Adrenal gland (tissue), 5 donors: ENCODE results near the gene RAB10.
"Not testable (repeated sequence)": the region's sequence is repeated elsewhere in the genome, so short reads cannot be mapped to it uniquely, and the experiment has no call there.

ENCODE experiments used
- CTCF ChIP-seq, 6 experiments: fragments of 450-650 bp in 4 of 6; fragments of 200-600 bp in 2 of 6; sonication (generic) in 1 of 6; IDR thresholded peaks; 1 replicate in 5 of 6; 2 replicates in 1 of 6; pipeline versions ENCODE4 v1.5.1 to v1.8.0; 2016 to 2021; ENCODE audit warnings: antibody characterized with exemption in 6 of 6, mild to moderate bottlenecking in 2 of 6, moderate library complexity in 1 of 6
- POLR2A ChIP-seq, 2 donors: fragments of 450-650 bp; IDR thresholded peaks; one replicate each; pipeline ENCODE4 v1.6.1; 2017; ENCODE audit warnings: antibody characterized with exemption in 2 of 2, mild to moderate bottlenecking in 2 of 2, moderate library complexity in 1 of 2
- donor health status: DM: no; HTN: no; CAD: no.

GRCh38 chr2:26166541-26166940, 132.7 kb downstream of the RAB10 start:
- not testable (repeated sequence) for TF ChIP-seq CTCF, POLR2A (IDR thresholded peaks at IDR 0.05)
